GM18526 (cell line): ENCODE measurements around the gene LIMK2.

Experiments used
- POLR2A ChIP-seq: IDR thresholded peaks from 3 replicates; pipeline ENCODE4 v1.6.1; 2011; ENCODE audit not compliant: insufficient read length; ENCODE audit errors: extremely low read depth

The LIMK2 gene

DNA sequence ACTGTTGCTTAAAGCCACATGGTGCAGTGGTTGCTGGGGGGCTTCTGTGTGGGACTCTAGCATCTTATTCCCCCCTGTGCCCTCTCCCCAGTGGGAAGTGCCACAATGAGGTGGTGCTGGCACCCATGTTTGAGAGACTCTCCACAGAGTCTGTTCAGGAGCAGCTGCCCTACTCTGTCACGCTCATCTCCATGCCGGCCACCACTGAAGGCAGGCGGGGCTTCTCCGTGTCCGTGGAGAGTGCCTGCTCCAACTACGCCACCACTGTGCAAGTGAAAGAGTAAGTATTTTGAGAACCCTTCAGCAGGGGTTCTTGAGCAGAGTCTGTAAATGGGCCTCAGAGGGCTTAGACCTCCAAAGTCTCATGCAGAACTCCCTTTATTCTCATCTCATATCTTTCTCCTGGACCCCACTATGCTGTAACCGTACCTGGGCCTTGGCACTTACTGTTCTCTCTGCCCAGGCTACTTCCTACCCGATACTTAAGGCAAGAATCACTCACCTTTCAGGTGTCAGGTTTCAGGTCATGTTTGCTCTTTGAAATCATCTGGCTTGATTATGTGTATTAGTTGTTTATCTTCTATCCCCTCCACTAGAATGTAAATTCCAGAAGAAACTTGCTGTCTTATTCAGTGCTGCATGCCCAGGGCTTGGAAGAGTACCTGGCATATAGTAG is 47.8 kb downstream of the LIMK2 start:
- no peak for TF ChIP-seq POLR2A

DNA sequence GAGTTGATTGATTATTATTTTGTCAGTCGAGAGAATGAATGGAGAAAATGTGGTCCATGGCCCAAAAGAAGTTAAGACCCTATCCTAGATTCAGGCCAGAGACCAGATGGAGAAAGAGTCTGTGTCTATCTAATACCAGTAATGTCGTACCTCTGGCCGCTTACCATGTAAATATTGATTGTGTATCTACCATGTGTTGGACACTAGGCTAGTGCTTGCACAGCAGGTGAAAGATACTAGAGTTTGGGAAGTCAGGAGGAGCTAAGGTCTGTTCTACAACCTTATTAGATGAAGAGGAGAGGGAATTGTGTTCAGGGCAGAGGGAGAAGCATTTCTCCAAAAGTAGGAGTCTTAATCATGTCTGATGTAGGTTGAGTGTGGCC is 48.4 kb downstream of the LIMK2 start:
- TF ChIP-seq POLR2A: no peak

DNA sequence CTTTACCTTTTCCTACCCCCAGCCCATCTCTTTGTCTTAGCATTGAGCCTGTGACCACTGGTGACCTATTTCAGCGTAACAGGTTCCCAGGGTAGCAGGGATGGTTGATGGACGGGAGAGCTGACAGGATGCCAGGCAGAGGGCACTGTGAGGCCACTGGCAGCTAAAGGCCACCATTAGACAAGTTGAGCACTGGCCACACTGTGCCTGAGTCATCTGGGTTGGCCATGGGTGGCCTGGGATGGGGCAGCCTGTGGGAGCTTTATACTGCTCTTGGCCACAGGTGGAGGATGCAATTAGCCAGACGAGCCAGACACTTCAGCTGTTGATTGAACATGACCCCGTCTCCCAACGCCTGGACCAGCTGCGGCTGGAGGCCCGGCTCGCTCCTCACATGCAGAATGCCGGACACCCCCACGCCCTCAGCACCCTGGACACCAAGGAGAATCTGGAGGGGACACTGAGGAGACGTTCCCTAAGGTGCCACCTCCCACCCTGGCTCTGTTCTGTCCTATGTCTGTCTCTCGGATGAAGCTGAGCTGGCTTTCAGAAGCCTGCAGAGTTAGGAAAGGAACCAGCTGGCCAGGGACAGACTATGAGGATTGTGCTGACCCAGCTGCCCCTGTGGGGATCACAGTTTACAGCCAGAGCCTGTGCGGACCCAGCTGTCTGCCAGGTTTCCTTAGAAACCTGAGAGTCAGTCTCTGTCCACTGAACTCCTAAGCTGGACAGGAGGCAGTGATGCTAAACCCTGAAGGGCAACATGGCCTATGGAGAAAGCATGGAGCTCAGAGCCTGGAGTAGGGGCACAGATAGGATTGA is 50.4 kb downstream of the LIMK2 start:
- no peak for TF ChIP-seq POLR2A

DNA sequence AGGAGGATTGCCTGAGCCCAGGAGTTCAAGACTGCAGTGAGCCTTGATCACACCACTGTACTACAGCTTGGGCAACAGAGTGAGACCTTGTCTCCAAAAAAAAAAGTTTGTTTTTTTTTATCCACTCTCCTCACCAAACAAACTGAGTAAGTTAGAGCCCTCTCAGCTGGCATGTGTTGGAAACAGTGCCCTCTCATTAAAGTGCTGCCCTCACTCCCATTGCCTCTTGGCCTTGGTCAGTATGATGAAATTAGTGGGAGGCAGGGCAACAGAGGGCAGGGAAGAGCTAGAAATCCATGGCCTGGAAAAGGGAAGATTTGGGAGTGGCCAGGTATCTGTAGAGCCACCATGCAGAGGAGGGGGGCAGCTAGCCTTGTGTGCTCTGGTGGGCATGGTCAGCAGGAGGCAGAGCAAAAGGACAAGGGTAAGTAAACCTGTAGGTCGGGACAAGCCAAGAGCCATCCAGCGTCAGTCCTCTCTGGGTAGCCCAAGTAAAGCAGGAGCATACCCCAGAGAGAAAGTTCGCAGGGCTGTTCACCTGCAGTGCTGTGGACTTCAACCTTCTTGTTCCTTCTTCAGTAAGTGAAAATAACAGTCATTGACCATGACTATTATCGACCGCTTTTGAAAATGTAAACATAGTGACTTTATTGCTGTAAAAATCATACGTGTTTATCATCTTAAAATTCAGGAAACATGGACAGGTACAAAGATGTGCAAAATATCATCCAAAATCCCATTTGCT is 52.0 kb downstream of the LIMK2 start:
- TF ChIP-seq POLR2A: no peak

DNA sequence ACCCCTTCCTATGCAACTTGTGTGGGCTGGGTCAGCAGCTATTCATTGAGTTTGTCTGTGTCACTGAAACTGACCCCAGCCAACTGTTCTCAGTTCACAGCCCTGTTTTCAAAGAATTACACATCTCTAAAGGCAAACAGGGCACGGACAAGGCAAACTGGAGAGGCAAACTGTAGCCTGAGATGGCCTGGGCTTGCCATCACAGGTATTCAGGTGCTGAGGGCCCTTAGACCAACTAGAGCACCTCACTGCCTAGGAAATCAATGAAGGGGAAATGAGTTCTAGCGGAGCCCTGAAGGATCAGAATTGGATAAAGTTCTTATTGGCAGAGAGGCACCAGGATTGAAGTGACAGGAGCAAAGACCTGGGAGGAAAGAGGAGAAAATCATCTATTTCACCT is 56.2 kb downstream of the LIMK2 start:
- no peak for TF ChIP-seq POLR2A

DNA sequence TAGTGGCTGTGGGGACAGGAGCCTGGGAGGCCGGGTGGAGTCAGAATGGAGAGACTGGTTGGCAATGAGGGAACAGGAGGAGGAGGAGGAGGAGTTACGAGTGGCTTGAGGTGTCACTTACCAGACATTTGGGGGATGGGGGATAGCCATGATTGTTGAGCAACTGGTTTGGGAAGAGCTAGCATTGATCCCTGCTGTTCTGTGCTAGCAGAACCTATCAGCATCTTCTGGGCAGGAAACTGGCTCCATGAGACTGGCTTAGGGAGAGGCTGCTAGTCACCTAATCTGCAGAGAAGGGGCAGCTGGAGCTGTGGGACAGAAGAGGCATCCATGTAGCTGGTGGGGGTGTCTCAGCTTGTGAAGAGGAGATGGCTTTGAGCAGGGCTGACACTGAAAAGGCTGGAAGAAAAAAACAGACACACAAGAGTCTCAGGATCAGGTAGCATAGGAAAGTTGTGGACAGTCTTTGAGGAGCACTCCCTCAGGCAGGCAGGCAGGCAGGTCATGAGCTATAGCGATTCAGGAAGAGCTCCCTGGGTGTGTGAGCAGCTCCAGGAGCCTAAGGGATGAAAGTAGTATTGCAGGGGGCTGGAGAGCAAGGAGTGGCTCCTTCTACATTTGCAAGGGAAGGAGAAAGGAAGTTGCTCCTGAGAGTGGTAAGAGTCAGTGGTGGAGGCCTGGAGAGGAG is 57.9 kb downstream of the LIMK2 start:
- TF ChIP-seq POLR2A: no peak

DNA sequence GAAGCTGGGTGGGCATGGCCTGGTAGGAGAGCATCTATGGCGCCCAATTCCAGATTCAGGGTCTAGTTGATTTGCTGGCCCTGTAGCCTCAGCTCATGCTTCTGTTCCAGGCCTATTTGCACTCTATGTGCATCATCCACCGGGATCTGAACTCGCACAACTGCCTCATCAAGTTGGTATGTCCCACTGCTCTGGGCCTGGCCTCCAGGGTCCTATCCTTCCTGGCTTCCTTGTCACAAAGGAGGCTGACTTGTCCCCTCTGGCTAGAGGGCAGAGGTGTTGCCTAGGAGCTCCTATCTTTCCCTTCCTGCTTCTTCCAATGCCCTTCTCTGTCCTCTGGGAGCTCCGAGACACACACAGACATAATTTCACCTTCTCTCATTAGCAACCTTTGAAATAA is 58.9 kb downstream of the LIMK2 start:
- TF ChIP-seq POLR2A: no peak

DNA sequence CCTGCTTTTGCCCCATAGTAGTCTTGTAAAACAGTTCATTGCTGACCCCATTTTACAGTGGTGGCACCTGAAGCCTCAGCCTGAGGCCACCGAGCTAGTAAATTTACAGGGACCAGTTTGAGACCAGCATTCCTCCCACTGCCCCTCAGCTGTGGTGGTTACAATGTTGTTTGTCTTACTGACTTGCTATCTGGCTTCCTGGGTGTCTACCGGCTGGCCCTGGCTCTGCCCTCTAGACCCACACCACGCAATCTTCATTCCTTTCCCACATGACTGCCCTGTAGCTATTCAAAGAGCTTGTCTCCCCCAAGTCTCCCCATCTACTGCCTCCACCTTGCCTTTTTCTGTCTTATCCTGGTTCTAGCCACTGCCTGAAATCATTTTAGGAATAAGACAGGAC is 59.4 kb downstream of the LIMK2 start:
- TF ChIP-seq POLR2A: no peak

DNA sequence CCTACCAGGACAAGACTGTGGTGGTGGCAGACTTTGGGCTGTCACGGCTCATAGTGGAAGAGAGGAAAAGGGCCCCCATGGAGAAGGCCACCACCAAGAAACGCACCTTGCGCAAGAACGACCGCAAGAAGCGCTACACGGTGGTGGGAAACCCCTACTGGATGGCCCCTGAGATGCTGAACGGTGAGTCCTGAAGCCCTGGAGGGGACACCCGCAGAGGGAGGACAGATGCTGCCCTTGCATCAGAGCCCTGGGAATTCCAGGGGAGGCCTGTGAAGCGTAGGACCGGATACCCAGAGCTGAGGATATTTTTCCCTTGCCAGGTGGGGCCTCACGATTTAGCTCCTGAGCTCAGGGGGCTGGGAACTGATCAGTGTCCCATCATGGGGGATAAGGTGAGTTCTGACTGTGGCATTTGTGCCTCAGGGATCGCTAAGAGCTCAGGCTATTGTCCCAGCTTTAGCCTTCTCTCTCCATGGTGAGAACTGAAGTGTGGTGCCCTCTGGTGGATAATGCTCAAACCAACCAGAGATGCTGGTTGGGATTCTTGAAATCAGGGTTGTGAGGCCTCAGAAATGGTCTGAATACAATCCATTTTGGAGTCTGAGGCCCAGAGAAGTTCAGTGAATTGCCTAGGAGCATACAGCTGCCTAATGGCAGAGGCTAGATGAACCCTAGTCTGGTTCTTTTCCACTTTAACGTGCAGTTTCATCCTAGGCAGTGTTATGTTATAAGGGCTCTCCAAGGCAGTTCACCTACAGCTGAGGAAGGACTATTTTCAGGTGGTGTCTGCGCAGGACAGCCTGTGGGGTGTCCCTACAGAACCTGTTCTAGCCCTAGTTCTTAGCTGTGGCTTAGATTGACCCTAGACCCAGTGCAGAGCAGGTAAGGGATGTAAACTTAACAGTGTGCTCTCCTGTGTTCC is 60.7 kb downstream of the LIMK2 start:
- TF ChIP-seq POLR2A: no peak

DNA sequence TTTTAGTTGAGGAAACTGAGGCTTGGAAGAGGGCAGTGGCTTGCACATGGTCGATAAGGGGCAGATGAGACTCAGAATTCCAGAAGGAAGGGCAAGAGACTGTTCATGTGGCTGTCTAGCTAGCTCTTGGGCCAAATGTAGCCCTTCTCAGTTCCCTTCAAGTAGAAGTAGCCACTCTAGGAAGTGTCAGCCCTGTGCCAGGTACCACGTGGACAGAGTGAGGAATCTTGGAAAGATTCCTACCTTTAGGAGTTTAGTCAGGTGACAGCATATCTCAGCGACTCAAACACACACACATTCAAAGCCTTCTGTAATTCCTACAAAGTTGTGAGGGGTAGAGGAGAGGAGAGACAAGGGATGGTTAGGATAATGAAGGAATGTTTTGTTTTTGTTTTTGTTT is 61.9 kb downstream of the LIMK2 start:
- no peak for TF ChIP-seq POLR2A

DNA sequence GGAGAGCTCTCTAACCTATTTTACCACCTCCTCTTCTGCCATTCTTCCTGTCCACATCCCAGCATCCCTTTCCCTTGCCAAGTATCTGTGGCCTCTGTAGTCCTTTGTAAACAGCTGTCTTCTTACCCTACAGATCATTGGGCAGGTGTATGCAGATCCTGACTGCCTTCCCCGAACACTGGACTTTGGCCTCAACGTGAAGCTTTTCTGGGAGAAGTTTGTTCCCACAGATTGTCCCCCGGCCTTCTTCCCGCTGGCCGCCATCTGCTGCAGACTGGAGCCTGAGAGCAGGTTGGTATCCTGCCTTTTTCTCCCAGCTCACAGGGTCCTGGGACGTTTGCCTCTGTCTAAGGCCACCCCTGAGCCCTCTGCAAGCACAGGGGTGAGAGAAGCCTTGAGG is 62.9 kb downstream of the LIMK2 start:
- TF ChIP-seq POLR2A: no peak

DNA sequence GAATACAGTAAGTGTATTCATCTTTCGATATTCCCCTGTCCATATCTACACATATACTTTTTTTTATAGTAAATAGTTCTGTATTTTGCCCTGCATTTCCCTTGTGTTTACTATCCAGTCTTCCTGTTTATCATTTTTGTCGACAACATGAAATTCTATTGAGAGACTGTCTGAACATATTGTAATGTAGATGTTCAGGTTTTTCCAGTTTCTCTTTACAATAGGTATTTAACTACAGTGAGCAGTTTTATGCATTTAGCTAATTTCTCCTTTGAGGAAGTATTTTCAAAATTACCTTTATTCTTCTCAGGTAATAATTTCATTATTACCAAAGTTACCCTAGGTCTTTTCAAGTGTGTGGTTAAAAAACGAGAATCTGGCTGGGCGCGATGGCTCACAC is 63.5 kb downstream of the LIMK2 start:
- no peak for TF ChIP-seq POLR2A

DNA sequence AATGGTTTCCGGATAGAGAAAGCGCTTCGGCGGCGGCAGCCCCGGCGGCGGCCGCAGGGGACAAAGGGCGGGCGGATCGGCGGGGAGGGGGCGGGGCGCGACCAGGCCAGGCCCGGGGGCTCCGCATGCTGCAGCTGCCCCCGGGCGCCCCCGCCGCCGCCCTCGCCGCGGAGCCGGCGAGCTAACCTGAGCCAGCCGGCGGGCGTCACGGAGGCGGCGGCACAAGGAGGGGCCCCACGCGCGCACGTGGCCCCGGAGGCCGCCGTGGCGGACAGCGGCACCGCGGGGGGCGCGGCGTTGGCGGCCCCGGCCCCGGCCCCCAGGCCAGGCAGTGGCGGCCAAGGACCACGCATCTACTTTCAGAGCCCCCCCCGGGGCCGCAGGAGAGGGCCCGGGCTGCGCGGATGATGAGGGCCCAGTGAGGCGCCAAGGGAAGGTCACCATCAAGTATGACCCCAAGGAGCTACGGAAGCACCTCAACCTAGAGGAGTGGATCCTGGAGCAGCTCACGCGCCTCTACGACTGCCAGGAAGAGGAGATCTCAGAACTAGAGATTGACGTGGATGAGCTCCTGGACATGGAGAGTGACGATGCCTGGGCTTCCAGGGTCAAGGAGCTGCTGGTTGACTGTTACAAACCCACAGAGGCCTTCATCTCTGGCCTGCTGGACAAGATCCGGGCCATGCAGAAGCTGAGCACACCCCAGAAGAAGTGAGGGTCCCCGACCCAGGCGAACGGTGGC is 64.5 kb downstream of the LIMK2 start:
- TF ChIP-seq POLR2A: no peak

DNA sequence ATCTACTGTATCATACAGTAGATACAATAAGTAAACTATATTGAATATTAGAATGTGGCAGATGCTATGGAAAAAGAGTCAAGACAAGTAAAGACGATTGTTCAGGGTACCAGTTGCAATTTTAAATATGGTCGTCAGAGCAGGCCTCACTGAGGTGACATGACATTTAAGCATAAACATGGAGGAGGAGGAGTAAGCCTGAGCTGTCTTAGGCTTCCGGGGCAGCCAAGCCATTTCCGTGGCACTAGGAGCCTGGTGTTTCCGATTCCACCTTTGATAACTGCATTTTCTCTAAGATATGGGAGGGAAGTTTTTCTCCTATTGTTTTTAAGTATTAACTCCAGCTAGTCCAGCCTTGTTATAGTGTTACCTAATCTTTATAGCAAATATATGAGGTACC is 65.6 kb downstream of the LIMK2 start:
- TF ChIP-seq POLR2A: no peak
